ACC112 (cell line): Measurements from ENCODE around the gene COTL1.

Experiments used
- H2AFZ ChIP-seq: fragments of 200-600 bp; sonication (generic); one replicate; pipeline ENCODE4 v1.6.0; 2017; ENCODE audit warnings: antibody characterized with exemption, low read length; ENCODE audit not compliant: unreplicated experiment
- H3K27ac ChIP-seq: fragments of 200-600 bp; sonication (generic); 2 replicates; pipeline ENCODE4 v1.5.1; 2014; ENCODE audit warnings: low read depth, mild to moderate bottlenecking, antibody characterized with exemption, low read length, moderate library complexity
- H3K27me3 ChIP-seq: fragments of 200-600 bp; sonication (generic); 2 replicates; pipeline ENCODE4 v1.6.1; 2014; ENCODE audit warnings: mild to moderate bottlenecking, antibody characterized with exemption, low read length, moderate library complexity, mixed read lengths; ENCODE audit not compliant: insufficient read depth
- H3K36me3 ChIP-seq: fragments of 200-600 bp; sonication (generic); 2 replicates; pipeline ENCODE4 v1.6.1; 2016; ENCODE audit warnings: mild to moderate bottlenecking, antibody characterized with exemption, low read length, moderate library complexity, mixed read lengths; ENCODE audit not compliant: insufficient read depth
- H3K4me1 ChIP-seq: fragments of 200-600 bp; sonication (generic); one replicate; pipeline ENCODE4 v1.6.1; 2016; ENCODE audit warnings: low read length, mixed read lengths; ENCODE audit not compliant: insufficient read depth, unreplicated experiment, control insufficient read depth
- H3K4me3 ChIP-seq: fragments of 200-600 bp; sonication (generic); 2 replicates; pipeline ENCODE4 v1.5.1; 2014; ENCODE audit warnings: mild to moderate bottlenecking, low read depth, low read length
- H3K79me2 ChIP-seq: fragments of 200-600 bp; sonication (generic); one replicate; pipeline ENCODE4 v1.6.0; 2016; ENCODE audit warnings: low read length; ENCODE audit not compliant: control insufficient read depth, unreplicated experiment, insufficient read depth

COTL1 gene

DNA sequence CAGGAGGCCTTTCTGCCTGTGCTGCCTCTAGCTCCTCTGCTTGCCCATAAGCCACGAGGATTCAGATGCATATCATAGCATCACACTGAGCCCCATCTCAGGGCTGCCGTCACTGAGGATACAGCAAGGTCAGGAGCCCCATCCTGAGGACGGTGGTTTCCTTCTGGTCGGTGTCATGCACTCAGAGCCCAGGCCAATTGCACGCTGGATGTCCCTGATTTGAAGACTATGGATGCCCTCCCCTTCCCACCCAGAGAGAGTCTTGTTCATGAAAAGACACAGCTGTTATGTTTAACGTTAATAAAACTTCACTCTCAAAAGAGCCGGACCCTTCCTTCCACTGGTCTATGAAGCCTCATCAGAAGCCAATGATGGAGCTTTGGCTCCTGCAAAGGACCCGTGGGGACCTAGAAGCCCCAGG is 19.9 kb downstream of the COTL1 start:
- H2AFZ ChIP-seq, result no peak overlapping the region
- peaks cover 9% of the 10 kb centered on the region for H3K36me3 ChIP-seq
- peaks cover 79% of the 10 kb centered on the region for H3K79me2 ChIP-seq
- no peak overlapping the region for H3K27ac ChIP-seq
- no peaks in the 10 kb centered on the region for H3K27me3 ChIP-seq
- H3K4me1 ChIP-seq, result peaks cover 46% of the 10 kb centered on the region
- no peak overlapping the region for H3K4me3 ChIP-seq

GRCh38 chr16:84597528-84597896 is 20.4 kb downstream of the COTL1 start:
- peaks cover 79% of the 10 kb centered on the region for H3K79me2 ChIP-seq
- H3K4me3 ChIP-seq, result no peak overlapping the region
- peaks cover 10% of the 10 kb centered on the region for H3K36me3 ChIP-seq
- no peak overlapping the region for H3K27ac ChIP-seq
- H2AFZ ChIP-seq, result no peak overlapping the region
- peaks cover 41% of the 10 kb centered on the region for H3K4me1 ChIP-seq
- no peaks in the 10 kb centered on the region for H3K27me3 ChIP-seq

GRCh38 chr16:84596801-84597527 is 20.9 kb downstream of the COTL1 start:
- H3K4me1 ChIP-seq, result peaks cover 36% of the 10 kb centered on the region
- no peak overlapping the region for H3K27ac ChIP-seq
- peaks cover 82% of the 10 kb centered on the region for H3K79me2 ChIP-seq
- no peak overlapping the region for H3K4me3 ChIP-seq
- no peaks in the 10 kb centered on the region for H3K27me3 ChIP-seq
- no peak overlapping the region for H2AFZ ChIP-seq
- H3K36me3 ChIP-seq, result peaks cover 15% of the 10 kb centered on the region

DNA sequence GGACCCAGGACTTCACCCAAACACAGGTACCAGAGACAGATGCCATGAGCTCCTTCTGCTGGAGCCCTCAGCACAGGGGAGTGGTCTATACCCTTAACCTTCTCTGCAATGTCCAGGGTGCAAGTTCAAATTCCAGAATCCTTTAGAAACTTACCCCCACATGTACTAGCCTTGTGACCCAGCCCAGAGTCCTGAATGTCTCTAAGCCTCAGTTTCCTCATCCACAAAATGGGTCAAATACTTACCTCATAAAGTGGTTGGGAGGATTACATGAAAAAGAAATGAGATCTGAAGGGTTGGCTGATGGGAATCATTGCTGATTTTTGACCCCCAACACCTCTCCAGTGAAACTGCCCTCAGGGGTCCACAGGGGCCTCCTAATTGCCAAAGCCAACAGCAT is 21.7 kb downstream of the COTL1 start:
- Histone ChIP-seq H3K79me2 (peaks cover 76% of the 10 kb centered on the region), H3K36me3 (peaks cover 15% of the 10 kb centered on the region), H2AFZ (no peak overlapping the region), H3K27ac (no peak overlapping the region), H3K4me3 (no peak overlapping the region), H3K4me1 (peaks cover 28% of the 10 kb centered on the region), H3K27me3 (no peaks in the 10 kb centered on the region)

DNA sequence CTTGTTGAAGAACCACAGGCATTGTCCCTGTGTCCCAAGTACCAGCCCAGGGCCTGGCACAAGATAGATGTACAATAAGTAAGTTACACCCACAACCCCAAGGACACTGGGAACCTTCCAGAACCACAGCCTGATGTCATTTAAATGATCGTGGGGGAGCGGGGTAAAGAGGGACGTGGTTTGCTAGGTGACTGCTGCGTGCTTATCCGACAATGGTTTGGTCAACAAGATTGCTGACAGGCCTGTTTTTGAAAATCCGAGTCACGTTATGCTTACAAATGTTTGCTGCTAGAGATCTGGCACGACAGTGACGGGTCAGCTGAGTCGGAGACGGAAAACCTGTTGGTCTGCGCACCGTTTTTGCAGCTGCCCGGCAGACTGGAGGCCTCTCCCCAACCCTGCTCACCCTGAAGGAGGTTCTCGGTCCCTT is 22.8 kb downstream of the COTL1 start:
- peaks cover 75% of the 10 kb centered on the region for H3K79me2 ChIP-seq
- H3K27me3 ChIP-seq, result no peaks in the 10 kb centered on the region
- H3K27ac ChIP-seq, result no peak overlapping the region
- H3K4me1 ChIP-seq, result peaks cover 18% of the 10 kb centered on the region
- H2AFZ ChIP-seq, result no peak overlapping the region
- H3K4me3 ChIP-seq, result no peak overlapping the region
- H3K36me3 ChIP-seq, result peaks cover 16% of the 10 kb centered on the region

- H3K79me2 ChIP-seq, result peaks cover 79% of the 10 kb centered on the region
Observed at GRCh38 chr16:84594725-84595038, 23.2 kb downstream of the COTL1 start.

GRCh38 chr16:84593825-84594724 is 23.8 kb downstream of the COTL1 start:
- peaks cover 82% of the 10 kb centered on the region for H3K79me2 ChIP-seq

More at GRCh38 chr16:84594725-84595038, 23.2 kb downstream of the COTL1 start:
- Histone ChIP-seq H3K4me3 (no peak overlapping the region), H3K4me1 (peaks cover 14% of the 10 kb centered on the region), H3K27ac (no peak overlapping the region), H3K36me3 (peaks cover 20% of the 10 kb centered on the region), H2AFZ (no peak overlapping the region), H3K27me3 (no peaks in the 10 kb centered on the region)

GRCh38 chr16:84592718-84593117 is 25.2 kb downstream of the COTL1 start:
- no peak overlapping the region for H3K4me3 ChIP-seq
- H3K27me3 ChIP-seq, result no peaks in the 10 kb centered on the region
- no peaks in the 10 kb centered on the region for H3K4me1 ChIP-seq
- peaks cover 73% of the 10 kb centered on the region for H3K79me2 ChIP-seq
- H3K36me3 ChIP-seq, result peaks cover 26% of the 10 kb centered on the region
- H2AFZ ChIP-seq, result no peak overlapping the region
- no peak overlapping the region for H3K27ac ChIP-seq

More at GRCh38 chr16:84593825-84594724, 23.8 kb downstream of the COTL1 start:
- no peak overlapping the region for H3K4me3 ChIP-seq
- no peak overlapping the region for H2AFZ ChIP-seq
- no peak overlapping the region for H3K27ac ChIP-seq
- H3K4me1 ChIP-seq, result peaks cover 8% of the 10 kb centered on the region
- peaks cover 26% of the 10 kb centered on the region for H3K36me3 ChIP-seq
- no peaks in the 10 kb centered on the region for H3K27me3 ChIP-seq

DNA sequence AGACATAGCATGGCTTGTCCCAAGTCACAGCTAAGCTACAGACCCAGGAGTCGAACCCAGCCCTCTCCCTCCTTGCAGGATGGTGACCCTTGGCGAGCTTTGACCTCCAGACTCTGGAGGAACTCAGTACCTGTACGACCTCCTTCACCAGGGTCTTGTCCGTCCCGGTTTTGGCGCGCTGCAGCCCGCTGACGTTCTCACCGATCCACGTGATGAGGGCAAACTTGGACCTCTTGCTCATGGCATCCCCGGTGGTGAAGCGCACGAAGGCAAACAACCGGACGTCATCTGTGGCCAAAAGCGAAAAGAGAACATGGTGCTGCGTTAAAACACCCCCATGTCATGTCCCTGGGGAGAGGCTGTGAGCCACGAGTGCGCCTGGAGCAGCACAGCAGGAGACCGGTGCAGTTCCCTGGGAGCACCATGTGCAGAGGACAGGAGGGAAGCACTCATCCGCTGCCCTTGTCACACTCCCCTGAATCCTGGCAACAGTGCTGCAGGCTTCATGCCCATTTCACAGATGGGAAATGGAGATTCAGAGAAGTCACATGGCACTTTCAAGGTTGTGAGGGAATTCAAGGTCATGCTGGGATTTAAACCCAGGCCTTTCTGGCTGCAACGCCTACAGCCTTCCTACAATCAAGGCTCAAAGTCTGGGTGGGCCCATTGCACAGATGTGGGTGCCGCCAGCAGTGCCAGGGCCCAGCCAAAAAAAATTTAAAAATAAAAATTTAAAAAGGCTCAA is 27.7 kb downstream of the COTL1 start:
- no peak overlapping the region for H3K4me3 ChIP-seq
- peaks cover 48% of the 10 kb centered on the region for H3K79me2 ChIP-seq
- H2AFZ ChIP-seq, result no peak overlapping the region
- peaks cover 17% of the 10 kb centered on the region for H3K36me3 ChIP-seq
- H3K27me3 ChIP-seq, result no peaks in the 10 kb centered on the region
- no peaks in the 10 kb centered on the region for H3K4me1 ChIP-seq
- H3K27ac ChIP-seq, result no peak overlapping the region

DNA sequence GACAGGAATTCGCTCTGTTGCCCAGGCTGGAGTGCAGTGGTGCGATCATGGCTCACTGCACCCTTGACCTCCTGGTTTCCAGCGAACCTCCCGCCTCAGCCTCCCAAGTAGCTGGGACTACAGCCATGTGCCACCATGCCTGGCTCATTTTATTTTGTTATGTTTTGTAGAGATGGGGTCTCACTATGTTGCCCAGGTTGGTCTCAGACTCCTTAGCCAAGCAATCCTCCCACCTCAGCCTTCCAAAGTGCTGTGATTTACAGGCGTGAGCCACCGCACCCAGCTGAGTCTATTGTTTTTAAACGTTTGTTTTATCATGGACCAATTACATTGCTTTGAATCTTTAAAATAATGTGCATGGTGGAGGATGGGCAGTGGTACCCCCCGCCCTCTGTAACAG is 28.9 kb downstream of the COTL1 start:
- Histone ChIP-seq H2AFZ (no peak overlapping the region), H3K27ac (no peak overlapping the region), H3K4me1 (no peaks in the 10 kb centered on the region), H3K27me3 (no peaks in the 10 kb centered on the region), H3K4me3 (no peak overlapping the region), H3K79me2 (peaks cover 36% of the 10 kb centered on the region), H3K36me3 (peaks cover 17% of the 10 kb centered on the region; the same call in 1 of the 2 replicates)
